Measurements from ENCODE around the gene ITCH. TPM values are rescaled to one million over a fixed set of nuclear protein-coding genes. Genes with fewer than 3 reads are reported as not detected.

The ITCH gene
- total and polyA plus RNA-seq, 9 of the 15 experiments (the other 6 are each of a cell fraction or from before 2014, with no cell fraction given): 7.5 to 53.0 (median 22.9) TPM

DNA sequence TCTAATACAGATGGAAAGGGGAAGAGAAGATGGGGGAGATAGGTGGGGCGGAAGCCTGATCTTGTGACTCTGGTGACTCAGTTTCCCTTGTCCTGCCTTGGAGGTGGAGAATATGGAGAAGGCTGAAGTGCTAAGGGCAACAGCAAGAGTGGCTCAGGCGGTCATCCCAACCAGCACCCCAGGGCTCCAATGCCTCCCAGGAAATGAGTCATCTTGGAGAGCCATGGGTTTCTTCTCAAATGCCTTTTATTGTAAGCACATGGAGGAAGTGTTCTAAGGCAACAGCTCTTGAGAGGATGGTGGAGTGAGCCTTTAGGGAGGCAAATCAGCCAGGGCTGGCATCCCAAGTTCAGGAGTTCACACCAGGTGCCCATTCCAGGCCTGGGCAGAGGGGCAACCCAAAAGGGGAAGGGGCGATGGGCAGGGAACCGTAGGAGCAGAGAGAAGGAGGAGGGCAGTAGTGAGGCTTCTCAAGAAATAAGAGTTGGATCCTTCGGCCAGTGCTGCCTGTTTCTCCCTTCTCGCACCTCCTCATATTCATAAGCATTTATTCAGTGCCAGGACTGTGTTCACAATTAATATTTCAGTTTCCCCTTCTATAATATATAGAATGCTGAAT lies 46.8 kb upstream of the ITCH start (continued):
- no peak for TF ChIP-seq ZNF764 (CRISPR knock-in tag; IDR thresholded peaks at IDR 0.05; ENCODE audit: low read depth)
- TF ChIP-seq, protein P1, sequence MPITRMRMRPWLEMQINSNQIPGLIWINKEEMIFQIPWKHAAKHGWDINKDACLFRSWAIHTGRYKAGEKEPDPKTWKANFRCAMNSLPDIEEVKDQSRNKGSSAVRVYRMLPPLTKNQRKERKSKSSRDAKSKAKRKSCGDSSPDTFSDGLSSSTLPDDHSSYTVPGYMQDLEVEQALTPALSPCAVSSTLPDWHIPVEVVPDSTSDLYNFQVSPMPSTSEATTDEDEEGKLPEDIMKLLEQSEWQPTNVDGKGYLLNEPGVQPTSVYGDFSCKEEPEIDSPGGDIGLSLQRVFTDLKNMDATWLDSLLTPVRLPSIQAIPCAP (CRISPR knock-in tag; IDR thresholded peaks at IDR 0.05; ENCODE audit: borderline replicate concordance): no peak
- TF ChIP-seq JUNB (CRISPR knock-in tag; conservative IDR thresholded peaks at IDR 0.05): no peak
- TF ChIP-seq CBX2 (IDR thresholded peaks at IDR 0.05; ENCODE audit: insufficient read depth, low read length, poor library complexity, severe bottlenecking): no peak
- TF ChIP-seq, protein P2, sequence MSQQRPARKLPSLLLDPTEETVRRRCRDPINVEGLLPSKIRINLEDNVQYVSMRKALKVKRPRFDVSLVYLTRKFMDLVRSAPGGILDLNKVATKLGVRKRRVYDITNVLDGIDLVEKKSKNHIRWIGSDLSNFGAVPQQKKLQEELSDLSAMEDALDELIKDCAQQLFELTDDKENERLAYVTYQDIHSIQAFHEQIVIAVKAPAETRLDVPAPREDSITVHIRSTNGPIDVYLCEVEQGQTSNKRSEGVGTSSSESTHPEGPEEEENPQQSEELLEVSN (IDR thresholded peaks at IDR 0.05; ENCODE audit: borderline replicate concordance in 1 of 2, extremely low read depth in 1 of 2, insufficient read depth in 1 of 2, insufficient read length in 1 of 2, low read depth in 1 of 2, low read length in 1 of 2, poor library complexity in 1 of 2, severe bottlenecking in 1 of 2): no peak
- TF ChIP-seq ZBTB7A (IDR thresholded peaks at IDR 0.05; ENCODE audit: borderline replicate concordance, control insufficient read depth, low read depth, low read length): no peak
- no peak for TF ChIP-seq CCNT2 (IDR thresholded peaks at IDR 0.05; ENCODE audit: borderline replicate concordance, extremely low read depth, insufficient read length, low read depth, low read length)
- TF ChIP-seq CHD1 (IDR thresholded peaks at IDR 0.05; ENCODE audit: low read length): no peak
- TF ChIP-seq ZNF77 (CRISPR knock-in tag; IDR thresholded peaks at IDR 0.05): no peak
- TF ChIP-seq, protein P3, sequence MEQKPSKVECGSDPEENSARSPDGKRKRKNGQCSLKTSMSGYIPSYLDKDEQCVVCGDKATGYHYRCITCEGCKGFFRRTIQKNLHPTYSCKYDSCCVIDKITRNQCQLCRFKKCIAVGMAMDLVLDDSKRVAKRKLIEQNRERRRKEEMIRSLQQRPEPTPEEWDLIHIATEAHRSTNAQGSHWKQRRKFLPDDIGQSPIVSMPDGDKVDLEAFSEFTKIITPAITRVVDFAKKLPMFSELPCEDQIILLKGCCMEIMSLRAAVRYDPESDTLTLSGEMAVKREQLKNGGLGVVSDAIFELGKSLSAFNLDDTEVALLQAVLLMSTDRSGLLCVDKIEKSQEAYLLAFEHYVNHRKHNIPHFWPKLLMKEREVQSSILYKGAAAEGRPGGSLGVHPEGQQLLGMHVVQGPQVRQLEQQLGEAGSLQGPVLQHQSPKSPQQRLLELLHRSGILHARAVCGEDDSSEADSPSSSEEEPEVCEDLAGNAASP (IDR thresholded peaks at IDR 0.05): no peak
- TF ChIP-seq, protein P4, sequence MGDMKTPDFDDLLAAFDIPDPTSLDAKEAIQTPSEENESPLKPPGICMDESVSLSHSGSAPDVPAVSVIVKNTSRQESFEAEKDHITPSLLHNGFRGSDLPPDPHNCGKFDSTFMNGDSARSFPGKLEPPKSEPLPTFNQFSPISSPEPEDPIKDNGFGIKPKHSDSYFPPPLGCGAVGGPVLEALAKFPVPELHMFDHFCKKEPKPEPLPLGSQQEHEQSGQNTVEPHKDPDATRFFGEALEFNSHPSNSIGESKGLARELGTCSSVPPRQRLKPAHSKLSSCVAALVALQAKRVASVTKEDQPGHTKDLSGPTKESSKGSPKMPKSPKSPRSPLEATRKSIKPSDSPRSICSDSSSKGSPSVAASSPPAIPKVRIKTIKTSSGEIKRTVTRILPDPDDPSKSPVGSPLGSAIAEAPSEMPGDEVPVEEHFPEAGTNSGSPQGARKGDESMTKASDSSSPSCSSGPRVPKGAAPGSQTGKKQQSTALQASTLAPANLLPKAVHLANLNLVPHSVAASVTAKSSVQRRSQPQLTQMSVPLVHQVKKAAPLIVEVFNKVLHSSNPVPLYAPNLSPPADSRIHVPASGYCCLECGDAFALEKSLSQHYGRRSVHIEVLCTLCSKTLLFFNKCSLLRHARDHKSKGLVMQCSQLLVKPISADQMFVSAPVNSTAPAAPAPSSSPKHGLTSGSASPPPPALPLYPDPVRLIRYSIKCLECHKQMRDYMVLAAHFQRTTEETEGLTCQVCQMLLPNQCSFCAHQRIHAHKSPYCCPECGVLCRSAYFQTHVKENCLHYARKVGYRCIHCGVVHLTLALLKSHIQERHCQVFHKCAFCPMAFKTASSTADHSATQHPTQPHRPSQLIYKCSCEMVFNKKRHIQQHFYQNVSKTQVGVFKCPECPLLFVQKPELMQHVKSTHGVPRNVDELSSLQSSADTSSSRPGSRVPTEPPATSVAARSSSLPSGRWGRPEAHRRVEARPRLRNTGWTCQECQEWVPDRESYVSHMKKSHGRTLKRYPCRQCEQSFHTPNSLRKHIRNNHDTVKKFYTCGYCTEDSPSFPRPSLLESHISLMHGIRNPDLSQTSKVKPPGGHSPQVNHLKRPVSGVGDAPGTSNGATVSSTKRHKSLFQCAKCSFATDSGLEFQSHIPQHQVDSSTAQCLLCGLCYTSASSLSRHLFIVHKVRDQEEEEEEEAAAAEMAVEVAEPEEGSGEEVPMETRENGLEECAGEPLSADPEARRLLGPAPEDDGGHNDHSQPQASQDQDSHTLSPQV (IDR thresholded peaks at IDR 0.05): peak; percentile 66; the same call in 1 of the 2 replicates
- TF ChIP-seq STAT5A (IDR thresholded peaks at IDR 0.05; ENCODE audit: borderline replicate concordance, low read length): no peak
- no peak for TF ChIP-seq TRIM24 (IDR thresholded peaks at IDR 0.05)
- TF ChIP-seq, protein P5, sequence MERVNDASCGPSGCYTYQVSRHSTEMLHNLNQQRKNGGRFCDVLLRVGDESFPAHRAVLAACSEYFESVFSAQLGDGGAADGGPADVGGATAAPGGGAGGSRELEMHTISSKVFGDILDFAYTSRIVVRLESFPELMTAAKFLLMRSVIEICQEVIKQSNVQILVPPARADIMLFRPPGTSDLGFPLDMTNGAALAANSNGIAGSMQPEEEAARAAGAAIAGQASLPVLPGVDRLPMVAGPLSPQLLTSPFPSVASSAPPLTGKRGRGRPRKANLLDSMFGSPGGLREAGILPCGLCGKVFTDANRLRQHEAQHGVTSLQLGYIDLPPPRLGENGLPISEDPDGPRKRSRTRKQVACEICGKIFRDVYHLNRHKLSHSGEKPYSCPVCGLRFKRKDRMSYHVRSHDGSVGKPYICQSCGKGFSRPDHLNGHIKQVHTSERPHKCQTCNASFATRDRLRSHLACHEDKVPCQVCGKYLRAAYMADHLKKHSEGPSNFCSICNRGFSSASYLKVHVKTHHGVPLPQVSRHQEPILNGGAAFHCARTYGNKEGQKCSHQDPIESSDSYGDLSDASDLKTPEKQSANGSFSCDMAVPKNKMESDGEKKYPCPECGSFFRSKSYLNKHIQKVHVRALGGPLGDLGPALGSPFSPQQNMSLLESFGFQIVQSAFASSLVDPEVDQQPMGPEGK (CRISPR knock-in tag; IDR thresholded peaks at IDR 0.05; ENCODE audit: borderline replicate concordance): no peak
